Upper lobe of right lung (tissue), 1 donor: ENCODE measurements around the gene UBAP2L. TPM values are rescaled to one million over a fixed set of nuclear protein-coding genes. Genes with fewer than 3 reads are reported as not detected.
"Not testable (repeated sequence)": the region's sequence is repeated elsewhere in the genome, so short reads cannot be mapped to it uniquely, and the experiment has no call there.

Experiments used
- ATAC-seq: fragments of 200-7000 bp; cut with Tn5 transposase; one replicate; pipeline ENCODE4 v1.9.1; 2020; ENCODE audit warnings: mild to moderate bottlenecking, moderate library complexity
- DNase-seq: peaks from one replicate; pipeline ENCODE4 v3.0.0-alpha.2; 2020
- H3K27ac ChIP-seq: fragments of 200-600 bp; one replicate; pipeline ENCODE4 v1.8.0; 2022
- H3K27me3 ChIP-seq: fragments of 200-600 bp; one replicate; pipeline ENCODE4 v1.8.0; 2022; ENCODE audit warnings: mild to moderate bottlenecking
- H3K36me3 ChIP-seq: fragments of 200-600 bp; one replicate; pipeline ENCODE4 v1.8.0; 2022
- H3K4me1 ChIP-seq: fragments of 200-600 bp; one replicate; pipeline ENCODE4 v1.8.0; 2022
- H3K4me3 ChIP-seq: fragments of 200-600 bp; one replicate; pipeline ENCODE4 v1.8.0; 2022; ENCODE audit warnings: mild to moderate bottlenecking
- H3K9me3 ChIP-seq: fragments of 200-600 bp; one replicate; pipeline ENCODE4 v1.8.0; 2022
- intact Hi-C: fragments of 100-400 bp; cut with DNase I; formaldehyde crosslinking; loops from one replicate; pipeline ENCODE4 v1.11.0; 2022
- total RNA-seq: library from RNA; stranded (reverse); fragmentation: NEBNext Ultra II Directional; extraction: Animal tissue kit (Norgen Biotek cat#: 25700); gene quantifications from one replicate; pipeline ENCODE4 v1.2.1, GENCODE V29; 2021
- TF ChIP-seq, protein P1 (sequence below): fragments of 200-600 bp; IDR thresholded peaks from one replicate; pipeline ENCODE4 v1.8.0; 2022; ENCODE audit warnings: antibody characterized with exemption
- donor health status: DM: no; HTN: yes; CAD: no; lungs with severe emphysema.

Gene UBAP2L
- total RNA-seq, 1 donor from 2014 or later, result 156 TPM

- ATAC-seq, result no peak
- intact Hi-C loops, result no loop called here
- no peak within 1 kb of the TSS for H3K27ac ChIP-seq
- no peaks in the 10 kb centered on the region for H3K27me3 ChIP-seq
- H3K4me3 ChIP-seq, result no peak within 1 kb of the TSS
- no peaks in the 10 kb centered on the region for H3K9me3 ChIP-seq
- H3K36me3 ChIP-seq, result no peaks in the 10 kb centered on the region
- TF ChIP-seq, protein P1, sequence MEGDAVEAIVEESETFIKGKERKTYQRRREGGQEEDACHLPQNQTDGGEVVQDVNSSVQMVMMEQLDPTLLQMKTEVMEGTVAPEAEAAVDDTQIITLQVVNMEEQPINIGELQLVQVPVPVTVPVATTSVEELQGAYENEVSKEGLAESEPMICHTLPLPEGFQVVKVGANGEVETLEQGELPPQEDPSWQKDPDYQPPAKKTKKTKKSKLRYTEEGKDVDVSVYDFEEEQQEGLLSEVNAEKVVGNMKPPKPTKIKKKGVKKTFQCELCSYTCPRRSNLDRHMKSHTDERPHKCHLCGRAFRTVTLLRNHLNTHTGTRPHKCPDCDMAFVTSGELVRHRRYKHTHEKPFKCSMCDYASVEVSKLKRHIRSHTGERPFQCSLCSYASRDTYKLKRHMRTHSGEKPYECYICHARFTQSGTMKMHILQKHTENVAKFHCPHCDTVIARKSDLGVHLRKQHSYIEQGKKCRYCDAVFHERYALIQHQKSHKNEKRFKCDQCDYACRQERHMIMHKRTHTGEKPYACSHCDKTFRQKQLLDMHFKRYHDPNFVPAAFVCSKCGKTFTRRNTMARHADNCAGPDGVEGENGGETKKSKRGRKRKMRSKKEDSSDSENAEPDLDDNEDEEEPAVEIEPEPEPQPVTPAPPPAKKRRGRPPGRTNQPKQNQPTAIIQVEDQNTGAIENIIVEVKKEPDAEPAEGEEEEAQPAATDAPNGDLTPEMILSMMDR, result no peak
- no peak for DNase-seq
- H3K4me1 ChIP-seq, result no peaks in the 10 kb centered on the region
Observed at GRCh38 chr1:154191990-154192461, 28.7 kb upstream of the UBAP2L start, which contains the start of gene TPM3. TPM3 (minus strand) TSS chr1:154192100; CDS start chr1:154192018, 82 bp downstream.

DNA sequence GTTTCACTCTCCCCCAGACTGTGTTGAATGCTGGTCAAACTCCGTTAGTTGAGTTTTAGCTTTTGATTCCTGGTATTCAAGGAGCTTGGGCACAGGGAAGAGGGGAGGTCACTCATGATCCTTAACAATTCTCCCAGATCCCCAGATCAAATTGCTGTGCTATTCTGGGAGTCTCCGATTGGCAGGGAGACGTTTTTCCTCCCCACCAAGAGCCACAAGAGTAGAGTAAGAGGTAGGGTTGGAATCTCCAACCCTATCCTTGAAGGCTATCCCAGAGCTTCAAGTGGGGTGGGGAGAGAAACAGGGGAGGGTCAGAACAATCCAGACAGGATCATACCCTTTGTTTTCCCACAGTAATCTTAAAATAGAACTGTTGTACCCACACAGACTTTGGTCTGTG lies 28.3 kb upstream of the UBAP2L start:
- H3K9me3 ChIP-seq, result no peaks in the 10 kb centered on the region
- intact Hi-C loops, result no loop called here
- H3K36me3 ChIP-seq, result no peaks in the 10 kb centered on the region
- ATAC-seq (no peak), DNase-seq (no peak)
- no peaks in the 10 kb centered on the region for H3K4me1 ChIP-seq
- TF ChIP-seq, protein P1, result no peak
- H3K27me3 ChIP-seq, result no peaks in the 10 kb centered on the region
- H3K4me3 ChIP-seq, result no peak overlapping the region
- no peak overlapping the region for H3K27ac ChIP-seq

GRCh38 chr1:154193821-154194220 lies 26.9 kb upstream of the UBAP2L start:
- no peak for ATAC-seq
- no peaks in the 10 kb centered on the region for H3K27me3 ChIP-seq
- H3K4me1 ChIP-seq, result peaks cover 5% of the 10 kb centered on the region
- intact Hi-C loops, result no loop called here
- no peak for DNase-seq
- TF ChIP-seq, protein P1, result no peak
- H3K27ac ChIP-seq, result no peak overlapping the region
- H3K36me3 ChIP-seq, result no peaks in the 10 kb centered on the region
- H3K9me3 ChIP-seq, result no peaks in the 10 kb centered on the region
- no peak overlapping the region for H3K4me3 ChIP-seq

DNA sequence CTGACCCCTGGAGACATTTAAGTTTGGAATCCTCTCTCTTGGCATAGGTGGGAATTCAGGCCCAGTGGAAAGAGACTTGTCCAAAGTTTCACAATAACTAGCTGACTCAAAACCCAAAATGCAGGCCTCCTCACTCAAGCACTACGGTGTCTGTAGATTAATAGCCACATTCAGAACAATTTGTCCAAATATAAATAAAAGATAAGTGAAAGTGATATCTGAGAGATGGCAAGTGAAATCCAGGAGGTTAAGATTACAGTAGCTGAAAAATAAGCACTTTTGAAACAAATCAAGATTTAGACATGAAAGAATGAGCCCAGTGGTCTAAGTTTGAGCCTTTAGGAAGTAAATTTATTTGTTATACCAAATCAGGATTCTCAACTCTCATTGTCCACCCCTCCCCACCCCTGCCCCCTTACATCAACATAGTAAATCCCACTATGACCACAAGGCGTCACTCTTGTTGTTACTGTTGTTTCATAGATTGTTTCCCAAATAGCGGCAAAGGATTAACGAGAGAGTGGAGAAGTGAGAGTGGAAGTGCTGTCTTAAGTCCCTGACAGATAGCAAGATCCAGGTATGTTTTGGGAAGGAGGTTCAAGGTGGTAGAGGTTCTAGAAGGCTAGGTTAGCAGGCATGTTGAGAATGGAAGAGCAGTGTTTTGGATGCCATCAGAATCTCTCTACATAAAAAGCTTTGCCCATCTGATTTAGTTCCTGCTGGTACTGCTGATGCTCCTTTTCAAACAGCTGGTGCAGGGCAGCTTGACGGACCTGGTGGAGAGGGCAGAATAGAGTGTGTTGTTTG lies 21.8 kb upstream of the UBAP2L start:
- H3K4me1 ChIP-seq, result peaks cover 15% of the 10 kb centered on the region
- H3K4me3 ChIP-seq, result no peak overlapping the region
- peak; percentile 85 for ATAC-seq
- no peaks in the 10 kb centered on the region for H3K9me3 ChIP-seq
- intact Hi-C loops, result no loop called here
- peak overlapping the region; percentile 33 for H3K27ac ChIP-seq
- DNase-seq, result no peak
- no peaks in the 10 kb centered on the region for H3K36me3 ChIP-seq
- no peaks in the 10 kb centered on the region for H3K27me3 ChIP-seq
- TF ChIP-seq, protein P1, result peak; percentile 56

DNA sequence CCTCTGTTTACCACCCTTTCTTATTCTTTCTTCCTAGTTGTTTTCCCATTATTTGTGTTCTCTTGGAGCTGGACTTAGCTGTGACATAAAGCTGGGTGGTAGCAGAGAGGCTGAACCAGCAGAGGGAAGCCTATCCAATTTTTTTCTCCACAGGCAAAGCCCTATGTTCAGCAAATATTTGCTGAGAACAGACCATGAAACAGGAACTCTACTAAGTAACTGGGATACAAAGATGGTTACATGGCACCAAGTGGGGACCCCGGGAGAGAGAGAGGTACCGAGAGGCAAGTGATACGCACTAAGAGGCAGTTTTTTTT lies 21.2 kb upstream of the UBAP2L start:
- Histone ChIP-seq H3K27me3 (no peaks in the 10 kb centered on the region), H3K4me1 (peaks cover 15% of the 10 kb centered on the region), H3K27ac (no peak overlapping the region), H3K4me3 (no peak overlapping the region), H3K36me3 (no peaks in the 10 kb centered on the region), H3K9me3 (no peaks in the 10 kb centered on the region)
- DNase-seq (no peak), ATAC-seq (no peak)
- TF ChIP-seq, protein P1, result no peak
- intact Hi-C loops, result no loop called here

DNA sequence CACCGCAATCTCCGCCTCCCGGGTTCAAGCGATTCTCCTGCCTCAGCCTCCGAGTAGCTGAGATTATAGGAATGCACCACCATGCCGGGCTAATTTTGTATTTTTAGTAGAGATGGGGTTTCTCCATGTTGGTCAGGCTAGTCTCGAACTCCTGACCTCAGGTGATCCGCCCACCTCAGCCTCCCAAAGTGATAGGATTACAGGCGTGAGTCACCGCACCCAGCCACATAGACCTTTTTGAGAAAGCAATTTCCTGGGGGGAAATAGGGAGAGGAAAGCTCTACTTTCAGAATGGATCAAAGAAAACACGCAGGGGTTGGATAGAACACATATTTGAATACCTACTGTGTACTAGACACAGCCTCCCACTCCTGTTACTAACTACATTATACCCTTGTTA lies 15.0 kb upstream of the UBAP2L start:
- ATAC-seq, H3K27ac ChIP-seq, H3K4me1 ChIP-seq, H3K27me3 ChIP-seq, H3K4me3 ChIP-seq, DNase-seq, H3K9me3 ChIP-seq, intact Hi-C loops: not testable (repeated sequence)
- H3K36me3 ChIP-seq, result peaks cover 60% of the 10 kb centered on the region
